Activated CD8-positive, alpha-beta T cell treated with anti-CD3 and anti-CD28 coated beads for 36 hours (primary cell): ENCODE data around the gene TRAF2. TPM values are rescaled to one million over a fixed set of nuclear protein-coding genes. Genes with fewer than 3 reads are reported as not detected.

ENCODE experiments used
- ATAC-seq: fragments of 200-7000 bp; cut with Tn5 transposase; one replicate; pipeline ENCODE4 v1.10.0; 2021; ENCODE audit warnings: mild to moderate bottlenecking, moderate library complexity
- CTCF ChIA-PET: fragments of 350-600 bp; sonication (Branson Sonifier 250); formaldehyde crosslinking; loops from one replicate; lab custom pipeline; 2021; ENCODE audit warnings: antibody characterized with exemption; lab: Charles Lee
- POLR2A ChIA-PET: fragments of 350-600 bp; sonication (Branson Sonifier 250); formaldehyde crosslinking; loops from one replicate; lab custom pipeline; 2021; ENCODE audit warnings: antibody characterized with exemption; lab: Charles Lee
- DNase-seq: peaks from one replicate; pipeline ENCODE4 v3.0.0-alpha.2; 2020
- H3K27ac Mint-ChIP-seq: one replicate; pipeline ENCODE4 v1.8.0; 2021; ENCODE audit warnings: mild to moderate bottlenecking, mixed read lengths
- H3K27me3 Mint-ChIP-seq: one replicate; pipeline ENCODE4 v1.8.0; 2021; ENCODE audit warnings: mixed read lengths
- H3K36me3 Mint-ChIP-seq: one replicate; pipeline ENCODE4 v1.8.0; 2021; ENCODE audit warnings: low read depth, mixed read lengths
- H3K4me1 Mint-ChIP-seq: one replicate; pipeline ENCODE4 v1.8.0; 2021; ENCODE audit warnings: low read depth, mixed read lengths
- H3K4me3 Mint-ChIP-seq: one replicate; pipeline ENCODE4 v1.8.0; 2021; ENCODE audit warnings: mild to moderate bottlenecking, moderate library complexity, mixed read lengths
- H3K9me3 Mint-ChIP-seq: one replicate; pipeline ENCODE4 v1.8.0; 2021; ENCODE audit warnings: mixed read lengths
- intact Hi-C: fragments of 100-400 bp; cut with micrococcal nuclease; formaldehyde crosslinking; loops from one replicate; pipeline ENCODE4 v1.10.0; 2022
- total RNA-seq, 2 experiments: library from RNA; stranded (reverse); gene quantifications; one replicate each; pipeline ENCODE4 v1.2.3, GENCODE V29; 2021
- TF ChIP-seq, protein P1 (sequence below): fragments of 200-600 bp; IDR thresholded peaks from one replicate; pipeline ENCODE4 v1.8.0; 2022; ENCODE audit warnings: antibody characterized with exemption, mild to moderate bottlenecking

TRAF2 gene
- total RNA-seq, 2 experiments from 2014 or later: 34.8 to 40.5 TPM

DNA sequence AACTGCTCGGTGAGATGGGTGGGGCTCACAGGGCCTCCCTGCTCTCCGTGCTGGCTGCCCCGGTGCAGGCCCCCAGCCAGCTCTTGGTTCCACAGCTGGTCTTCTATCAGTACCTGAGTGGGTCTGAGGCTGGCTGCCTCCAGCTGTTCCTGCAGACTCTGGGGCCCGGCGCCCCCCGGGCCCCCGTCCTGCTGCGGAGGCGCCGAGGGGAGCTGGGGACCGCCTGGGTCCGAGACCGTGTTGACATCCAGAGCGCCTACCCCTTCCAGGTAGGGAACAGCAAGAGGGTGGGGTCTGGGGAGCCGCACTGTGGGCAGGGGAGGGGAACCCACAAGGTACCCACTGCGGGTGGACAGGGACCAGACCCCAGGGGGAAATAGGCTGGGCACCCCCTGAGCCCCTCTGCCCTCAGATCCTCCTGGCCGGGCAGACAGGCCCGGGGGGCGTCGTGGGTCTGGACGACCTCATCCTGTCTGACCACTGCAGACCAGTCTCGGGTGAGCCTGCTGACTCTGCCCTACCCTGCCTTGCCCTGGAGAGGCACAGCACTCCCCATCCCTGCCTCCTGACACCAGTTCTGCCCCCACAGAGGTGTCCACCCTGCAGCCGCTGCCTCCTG is 31.4 kb upstream of the TRAF2 start:
- DNase-seq: no peak
- no peaks in the 10 kb centered on the region for H3K9me3 Mint-ChIP-seq
- no peak overlapping the region for H3K27ac Mint-ChIP-seq
- no peaks in the 10 kb centered on the region for H3K27me3 Mint-ChIP-seq
- ChIA-PET POLR2A (no interaction called here), CTCF (interaction anchor here (0.6 kb wide), 1 partner anchor 12 kb away, joined by 3 read pairs; the partner anchor contains the start of gene AJM1)
- intact Hi-C loops: no loop called here
- no peak for ATAC-seq
- H3K4me1 Mint-ChIP-seq: no peaks in the 10 kb centered on the region
- H3K36me3 Mint-ChIP-seq: peaks cover 2% of the 10 kb centered on the region
- H3K4me3 Mint-ChIP-seq: no peak overlapping the region
- TF ChIP-seq, protein P1, sequence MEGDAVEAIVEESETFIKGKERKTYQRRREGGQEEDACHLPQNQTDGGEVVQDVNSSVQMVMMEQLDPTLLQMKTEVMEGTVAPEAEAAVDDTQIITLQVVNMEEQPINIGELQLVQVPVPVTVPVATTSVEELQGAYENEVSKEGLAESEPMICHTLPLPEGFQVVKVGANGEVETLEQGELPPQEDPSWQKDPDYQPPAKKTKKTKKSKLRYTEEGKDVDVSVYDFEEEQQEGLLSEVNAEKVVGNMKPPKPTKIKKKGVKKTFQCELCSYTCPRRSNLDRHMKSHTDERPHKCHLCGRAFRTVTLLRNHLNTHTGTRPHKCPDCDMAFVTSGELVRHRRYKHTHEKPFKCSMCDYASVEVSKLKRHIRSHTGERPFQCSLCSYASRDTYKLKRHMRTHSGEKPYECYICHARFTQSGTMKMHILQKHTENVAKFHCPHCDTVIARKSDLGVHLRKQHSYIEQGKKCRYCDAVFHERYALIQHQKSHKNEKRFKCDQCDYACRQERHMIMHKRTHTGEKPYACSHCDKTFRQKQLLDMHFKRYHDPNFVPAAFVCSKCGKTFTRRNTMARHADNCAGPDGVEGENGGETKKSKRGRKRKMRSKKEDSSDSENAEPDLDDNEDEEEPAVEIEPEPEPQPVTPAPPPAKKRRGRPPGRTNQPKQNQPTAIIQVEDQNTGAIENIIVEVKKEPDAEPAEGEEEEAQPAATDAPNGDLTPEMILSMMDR: no peak

DNA sequence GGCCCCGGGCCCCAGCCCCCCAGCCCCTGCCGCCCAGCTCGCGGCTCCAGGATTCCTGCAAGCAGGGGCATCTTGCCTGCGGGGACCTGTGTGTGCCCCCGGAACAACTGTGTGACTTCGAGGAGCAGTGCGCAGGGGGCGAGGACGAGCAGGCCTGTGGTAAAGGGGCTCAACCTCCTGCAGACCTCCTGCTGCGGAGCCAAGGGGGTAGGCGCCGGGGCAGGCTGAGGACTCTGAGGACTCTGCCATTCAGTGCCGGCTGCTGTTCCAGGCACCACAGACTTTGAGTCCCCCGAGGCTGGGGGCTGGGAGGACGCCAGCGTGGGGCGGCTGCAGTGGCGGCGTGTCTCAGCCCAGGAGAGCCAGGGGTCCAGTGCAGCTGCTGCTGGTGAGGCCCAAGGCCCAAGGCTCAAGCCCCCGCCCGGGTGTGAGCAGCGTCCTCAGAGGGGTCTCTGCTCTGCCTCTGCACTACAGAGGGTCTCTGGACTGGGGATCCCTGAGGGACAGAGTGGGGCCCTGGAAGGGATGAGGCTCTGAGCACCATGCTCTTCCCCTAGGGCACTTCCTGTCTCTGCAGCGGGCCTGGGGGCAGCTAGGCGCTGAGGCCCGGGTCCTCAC is 30.7 kb upstream of the TRAF2 start:
- CTCF ChIA-PET: no interaction called here
- POLR2A ChIA-PET: interaction anchor here (0.9 to 1.3 kb wide), 3 partner anchors 9 to 57 kb away, joined by 3 read pairs; no protein-coding TSS in a partner anchor
- TF ChIP-seq, protein P1: no peak
- Mint-ChIP-seq H3K27me3 (no peaks in the 10 kb centered on the region), H3K4me3 (no peak overlapping the region), H3K4me1 (no peaks in the 10 kb centered on the region), H3K9me3 (no peaks in the 10 kb centered on the region), H3K36me3 (no peaks in the 10 kb centered on the region), H3K27ac (no peak overlapping the region)
- ATAC-seq (no peak), DNase-seq (no peak)
- intact Hi-C loops: no loop called here

DNA sequence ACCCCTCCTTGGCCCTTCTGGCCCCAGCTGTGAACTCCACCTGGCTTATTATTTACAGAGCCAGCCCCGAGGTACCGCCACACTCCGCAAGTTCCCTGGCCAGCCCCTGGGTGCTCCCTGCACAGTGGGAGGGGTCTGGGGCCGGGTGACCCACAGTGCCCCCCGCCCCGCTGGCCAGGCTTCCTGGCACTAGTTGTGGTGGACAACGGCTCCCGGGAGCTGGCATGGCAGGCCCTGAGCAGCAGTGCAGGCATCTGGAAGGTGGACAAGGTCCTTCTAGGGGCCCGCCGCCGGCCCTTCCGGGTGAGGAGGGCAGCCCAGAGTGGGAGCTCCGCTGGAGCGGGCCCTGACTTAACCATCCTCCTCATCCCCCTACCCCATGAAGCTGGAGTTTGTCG is 30.2 kb upstream of the TRAF2 start:
- Mint-ChIP-seq H3K36me3 (no peaks in the 10 kb centered on the region), H3K4me1 (no peaks in the 10 kb centered on the region), H3K9me3 (no peaks in the 10 kb centered on the region), H3K4me3 (no peak overlapping the region), H3K27ac (no peak overlapping the region), H3K27me3 (no peaks in the 10 kb centered on the region)
- ATAC-seq (no peak), DNase-seq (no peak)
- ChIA-PET CTCF (interaction anchor here (1.2 to 1.6 kb wide), 2 partner anchors 12 to 179 kb away, joined by 3 to 4 read pairs; no protein-coding TSS in a partner anchor), POLR2A (interaction anchor here (0.6 to 1.3 kb wide), 5 partner anchors 9 to 58 kb away, joined by 3 read pairs; partner anchors contain the start of gene AJM1)
- TF ChIP-seq, protein P1: no peak
- intact Hi-C loops: no loop called here

DNA sequence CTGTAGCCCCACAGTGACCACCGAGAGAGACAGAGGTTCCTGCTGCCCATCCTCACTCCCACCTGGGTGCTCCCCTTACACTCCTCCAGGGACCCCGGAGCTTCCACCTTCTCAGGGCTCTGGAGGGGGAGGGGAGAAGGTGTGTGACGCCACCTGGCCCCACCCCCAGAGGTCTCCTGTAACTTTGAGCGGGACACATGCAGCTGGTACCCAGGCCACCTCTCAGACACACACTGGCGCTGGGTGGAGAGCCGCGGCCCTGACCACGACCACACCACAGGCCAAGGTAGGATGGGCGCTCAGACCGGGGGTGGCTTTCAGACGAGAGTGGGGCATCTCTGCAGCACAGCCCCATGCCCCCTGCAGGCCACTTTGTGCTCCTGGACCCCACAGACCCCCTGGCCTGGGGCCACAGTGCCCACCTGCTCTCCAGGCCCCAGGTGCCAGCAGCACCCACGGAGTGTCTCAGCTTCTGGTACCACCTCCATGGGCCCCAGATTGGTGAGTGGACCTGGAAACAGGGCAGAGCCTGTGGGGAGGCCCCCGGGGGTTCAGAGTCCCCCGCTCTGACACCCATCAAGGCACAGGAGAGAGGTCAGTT is 29.7 kb upstream of the TRAF2 start:
- no peaks in the 10 kb centered on the region for H3K9me3 Mint-ChIP-seq
- CTCF ChIA-PET: interaction anchor here (1.2 to 1.6 kb wide), 2 partner anchors 13 to 178 kb away, joined by 3 to 4 read pairs; no protein-coding TSS in a partner anchor
- H3K27me3 Mint-ChIP-seq: no peaks in the 10 kb centered on the region
- no peaks in the 10 kb centered on the region for H3K4me1 Mint-ChIP-seq
- H3K27ac Mint-ChIP-seq: no peak overlapping the region
- no peak overlapping the region for H3K4me3 Mint-ChIP-seq
- intact Hi-C loops: no loop called here
- no peaks in the 10 kb centered on the region for H3K36me3 Mint-ChIP-seq
- no peak for DNase-seq
- TF ChIP-seq, protein P1: no peak
- ATAC-seq: no peak
- POLR2A ChIA-PET: interaction anchor here (0.6 to 1.3 kb wide), 6 partner anchors 8 to 423 kb away, joined by 3 read pairs; partner anchors contain the start of gene AJM1
